ENCODE results near the gene ERCC2.
A peak's percentile ranks its signal among the peaks of the same experiment; 100 is the strongest.
"Not testable (repeated sequence)": the region's sequence is repeated elsewhere in the genome, so short reads cannot be mapped to it uniquely, and the experiment has no call there.

Gene ERCC2

GRCh38 chr19:45370410-45371204, at the start of gene ERCC2:
Gene ERCC2, minus strand, starts transcription at chr19:45370573. Its CDS starts 33 bp downstream, at chr19:45370540.
- DNase-seq, result peak; percentile 98

DNA sequence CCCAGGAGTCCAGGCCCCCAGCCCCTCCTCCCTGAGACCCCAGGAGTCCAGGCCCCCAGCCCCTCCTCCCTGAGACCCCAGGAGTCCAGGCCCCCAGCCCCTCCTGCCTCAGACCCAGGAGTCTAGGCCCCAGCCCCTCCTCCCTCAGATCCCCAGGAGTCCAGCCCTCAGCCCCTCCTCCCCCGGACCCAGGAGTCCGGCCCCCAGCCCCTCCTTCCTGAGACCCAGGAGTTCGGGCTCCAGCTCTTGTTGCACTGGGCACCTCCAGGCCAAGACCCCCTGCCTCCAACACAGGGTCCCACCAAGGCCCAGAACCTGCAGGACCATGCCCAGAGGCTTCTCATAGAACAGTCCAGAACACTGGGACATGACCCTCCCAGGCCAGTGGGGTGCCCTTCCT, 49.5 kb upstream of the ERCC2 start:
- DNase-seq, result no peak

GRCh38 chr19:45419396-45419795, 49.0 kb upstream of the ERCC2 start:
- DNase-seq, result peak; percentile 92

- DNase-seq, result peak; percentile 76
Observed at GRCh38 chr19:45418802-45419201, 48.4 kb upstream of the ERCC2 start.

DNA sequence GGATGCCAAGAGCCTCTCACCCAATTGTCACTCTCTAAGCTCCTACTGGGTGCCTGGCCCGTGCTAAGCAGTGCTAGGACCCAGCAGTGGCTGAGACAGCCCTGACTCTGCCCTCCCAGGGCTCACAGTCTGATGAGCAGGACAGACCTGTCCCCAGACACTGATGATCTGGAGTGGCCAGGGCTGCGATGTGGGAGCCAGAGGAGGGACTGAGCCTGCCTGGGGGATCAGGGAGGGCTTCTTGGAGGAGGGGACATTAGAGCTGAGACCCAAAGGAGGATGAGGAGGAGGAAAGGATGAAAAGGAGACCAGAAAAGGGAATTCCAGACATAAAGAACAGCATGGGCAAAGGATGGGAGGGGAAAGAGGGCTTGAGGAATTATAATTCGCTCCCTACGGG, 46.8 kb upstream of the ERCC2 start:
- DNase-seq, result no peak

GRCh38 chr19:45414468-45414867, 44.1 kb upstream of the ERCC2 start:
- no peak for DNase-seq

GRCh38 chr19:45413497-45413896, 43.1 kb upstream of the ERCC2 start:
- DNase-seq, result no peak

DNA sequence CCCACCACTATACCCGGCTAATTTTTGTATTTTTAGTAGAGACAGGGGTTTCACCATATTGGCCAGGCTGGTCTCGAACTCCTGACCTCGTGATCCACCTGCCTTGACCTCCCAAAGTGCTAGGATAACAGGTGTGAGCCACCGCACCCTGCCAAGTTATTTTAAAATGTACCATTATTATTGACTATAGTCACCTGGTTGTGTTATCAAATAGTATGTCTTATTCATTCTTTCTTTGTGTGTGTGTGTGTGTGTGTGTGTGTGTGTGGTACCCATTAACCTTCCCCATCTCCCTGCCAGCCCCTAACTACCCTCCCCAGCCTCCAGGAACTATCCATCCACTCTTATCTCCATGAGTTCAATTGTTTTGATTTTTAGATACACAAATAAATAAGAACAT, 40.0 kb upstream of the ERCC2 start:
- not testable (repeated sequence) for DNase-seq

DNA sequence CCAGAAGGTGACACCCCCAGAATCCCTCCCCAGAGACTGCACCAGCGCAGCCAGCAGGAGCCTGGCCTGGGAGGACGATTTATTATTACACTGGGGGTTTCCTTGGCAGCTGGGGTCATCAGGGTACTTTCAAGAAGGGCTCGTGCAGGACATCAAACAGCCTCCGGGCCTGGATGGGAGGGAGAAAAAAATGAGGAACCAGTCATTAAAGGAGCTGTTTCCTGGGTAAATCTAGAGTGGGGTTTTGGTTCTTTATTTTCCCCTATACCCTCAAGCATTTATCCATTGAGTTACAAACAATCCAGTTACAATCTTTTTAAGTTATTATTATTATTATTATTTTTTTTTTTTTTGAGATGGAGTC, 39.2 kb upstream of the ERCC2 start:
- DNase-seq, result no peak

DNA sequence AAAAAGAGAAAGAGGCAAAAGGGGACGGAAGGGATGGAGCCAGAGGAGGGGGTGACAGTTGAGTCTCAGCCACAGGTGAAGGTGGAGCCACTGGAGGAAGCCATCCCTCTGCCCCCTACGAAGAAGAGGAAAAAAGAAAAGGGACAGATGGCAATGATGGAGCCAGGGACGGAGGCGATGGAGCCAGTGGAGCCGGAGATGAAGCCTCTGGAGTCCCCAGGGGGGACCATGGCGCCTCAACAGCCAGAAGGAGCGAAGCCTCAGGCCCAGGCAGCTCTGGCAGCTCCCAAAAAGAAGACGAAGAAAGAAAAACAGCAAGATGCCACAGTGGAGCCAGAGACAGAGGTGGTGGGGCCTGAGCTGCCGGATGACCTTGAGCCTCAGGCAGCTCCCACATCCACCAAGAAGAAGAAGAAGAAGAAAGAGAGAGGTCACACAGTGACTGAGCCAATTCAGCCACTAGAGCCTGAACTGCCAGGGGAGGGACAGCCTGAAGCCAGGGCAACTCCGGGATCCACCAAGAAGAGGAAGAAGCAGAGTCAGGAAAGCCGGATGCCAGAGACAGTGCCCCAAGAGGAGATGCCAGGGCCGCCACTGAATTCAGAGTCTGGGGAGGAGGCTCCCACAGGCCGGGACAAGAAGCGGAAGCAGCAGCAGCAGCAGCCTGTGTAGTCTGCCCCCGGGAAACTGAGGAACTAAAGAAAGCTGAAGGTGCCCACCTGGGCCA, 38.6 kb upstream of the ERCC2 start:
- no peak for DNase-seq

GRCh38 chr19:45408121-45408520, 37.7 kb upstream of the ERCC2 start:
- DNase-seq, result no peak

DNA sequence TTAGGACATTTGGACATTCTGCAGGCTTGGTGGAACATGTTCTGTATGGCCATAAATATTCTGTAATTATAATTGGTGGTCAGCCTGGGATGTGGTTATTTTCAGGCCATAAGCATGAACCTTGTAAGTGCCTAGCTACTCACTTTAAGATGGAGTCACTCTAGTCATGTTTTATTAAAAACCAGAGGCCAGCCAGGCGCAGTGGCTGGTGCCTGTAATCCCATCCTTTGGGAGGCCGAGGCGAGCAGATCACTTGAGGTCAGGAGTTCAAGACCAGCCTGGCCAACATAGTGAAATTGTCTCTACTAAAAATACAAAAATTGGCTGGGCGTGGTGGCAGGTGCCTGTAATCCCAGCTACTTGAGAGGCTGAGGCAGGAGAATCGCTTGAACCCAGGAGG, 37.2 kb upstream of the ERCC2 start:
- not testable (repeated sequence) for DNase-seq

GRCh38 chr19:45407091-45407375, 36.7 kb upstream of the ERCC2 start:
- no peak for DNase-seq

DNA sequence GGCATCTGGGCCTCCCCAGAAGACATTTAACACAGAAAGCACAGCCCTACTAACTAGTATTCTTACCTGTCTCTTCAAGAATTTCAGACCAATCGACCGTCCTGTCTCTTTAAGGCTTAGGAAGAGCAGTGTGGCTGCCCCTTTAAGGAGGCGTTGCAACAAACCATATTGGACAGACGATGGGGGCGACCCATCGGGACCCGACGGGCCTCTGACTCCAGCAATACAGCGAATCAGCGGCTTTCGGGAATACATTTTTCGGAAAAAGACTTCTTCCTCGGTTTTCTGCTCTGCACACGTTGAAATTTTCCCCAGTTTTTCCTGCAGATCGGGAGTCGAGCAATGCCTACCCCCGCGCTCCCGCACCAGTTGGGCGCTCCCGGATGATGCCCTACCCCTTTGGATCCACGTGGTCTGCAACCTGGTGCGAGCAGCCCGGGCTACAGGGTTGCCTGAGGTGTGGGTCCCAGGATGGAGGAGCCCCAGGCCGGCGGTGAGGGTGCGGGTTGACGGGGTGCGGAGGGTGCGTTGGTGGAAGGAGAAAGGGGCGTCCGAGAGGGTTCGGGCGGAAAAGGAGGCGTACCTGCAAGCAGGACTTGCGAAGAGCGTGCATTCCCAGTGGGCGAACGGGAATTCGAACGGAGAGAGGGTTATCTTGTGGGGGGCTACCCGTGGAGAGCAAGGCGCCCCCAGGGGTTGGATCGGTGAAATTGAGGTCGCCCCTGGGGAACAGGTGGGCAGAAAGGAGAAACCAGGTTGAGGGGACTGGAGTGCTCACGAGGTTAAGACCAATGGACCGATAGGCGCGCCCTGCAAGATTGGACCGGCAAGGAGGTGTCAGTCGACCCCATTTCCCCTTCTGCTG, 36.1 kb upstream of the ERCC2 start, which contains the start of gene POLR1G:
Gene POLR1G (plus strand): TSS at position 419 of the 865 bp plus-strand sequence. CDS start 53 bp downstream, at position 472.
- DNase-seq, result peak; percentile 84

- DNase-seq, result peak; percentile 85
Observed at GRCh38 chr19:45405435-45406225, 35.3 kb upstream of the ERCC2 start.

DNA sequence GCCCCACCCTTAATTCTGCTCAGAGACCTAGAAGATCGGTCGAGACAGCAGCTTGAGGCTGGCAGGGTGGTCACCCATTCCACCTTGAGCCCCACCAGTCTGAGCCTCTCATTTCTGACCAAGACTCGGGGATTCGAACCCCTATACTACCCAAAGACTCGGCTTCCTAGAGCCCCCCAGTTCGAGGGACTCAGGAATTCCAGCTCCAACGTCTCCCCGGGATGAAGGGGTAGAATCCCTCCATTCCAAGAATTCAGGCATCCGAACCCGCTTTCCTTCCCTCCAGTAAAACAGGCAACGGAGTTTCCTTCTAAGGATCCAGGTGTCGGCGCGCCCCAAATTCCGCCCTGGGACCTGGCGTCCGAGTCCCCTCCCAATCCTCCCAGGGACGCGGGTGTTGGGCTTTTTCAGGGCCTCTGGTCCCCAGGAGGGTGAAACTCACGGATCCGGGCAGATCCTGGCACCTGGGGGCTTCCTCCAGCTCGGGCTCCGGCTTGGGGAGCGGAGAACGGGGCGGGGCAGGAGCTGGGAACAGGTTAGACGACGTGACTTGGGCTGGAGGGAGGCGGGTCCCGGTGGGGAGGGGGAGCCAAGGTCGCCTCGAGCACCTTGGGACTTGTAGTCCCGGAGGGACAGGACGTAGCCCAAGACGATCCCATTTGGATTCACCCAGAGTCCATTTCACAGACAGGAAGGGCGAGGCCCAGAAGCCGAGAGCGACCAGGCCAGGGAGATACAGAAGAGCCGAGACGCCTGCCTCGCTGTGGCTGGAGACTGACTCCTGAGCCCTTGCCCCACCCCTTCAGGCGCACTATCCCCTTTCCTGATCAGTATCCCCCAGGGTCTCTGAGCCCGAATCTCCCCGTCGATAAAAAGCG, 34.4 kb upstream of the ERCC2 start, which contains the start of gene PPP1R13L:
Gene PPP1R13L (minus strand): TSS at position 513 of the 878 bp plus-strand sequence. CDS start 6,751 bp downstream, outside the sequence.
- peak; percentile 80 for DNase-seq

GRCh38 chr19:45403781-45404556, 33.6 kb upstream of the ERCC2 start:
- DNase-seq, result peak; percentile 84

DNA sequence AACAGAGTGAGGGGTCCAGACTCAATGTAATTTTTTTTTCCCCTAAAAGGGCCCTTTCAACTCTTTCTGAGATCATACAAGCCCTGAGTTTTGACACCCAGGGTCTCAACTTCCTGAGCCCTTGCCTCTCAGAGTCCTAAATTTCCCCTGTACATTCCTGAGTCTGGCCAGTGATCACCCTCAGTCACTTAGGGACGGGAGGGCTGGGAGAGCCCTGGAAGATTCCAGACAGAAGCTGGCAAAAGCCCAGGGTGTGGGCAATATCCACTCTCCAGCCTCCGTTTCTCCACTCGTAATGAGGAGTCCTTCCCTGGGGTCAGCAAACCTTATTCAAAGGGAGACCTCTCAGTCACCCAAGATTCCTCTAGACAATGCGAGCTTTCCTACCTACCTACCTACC, 32.9 kb upstream of the ERCC2 start:
- DNase-seq, result no peak

DNA sequence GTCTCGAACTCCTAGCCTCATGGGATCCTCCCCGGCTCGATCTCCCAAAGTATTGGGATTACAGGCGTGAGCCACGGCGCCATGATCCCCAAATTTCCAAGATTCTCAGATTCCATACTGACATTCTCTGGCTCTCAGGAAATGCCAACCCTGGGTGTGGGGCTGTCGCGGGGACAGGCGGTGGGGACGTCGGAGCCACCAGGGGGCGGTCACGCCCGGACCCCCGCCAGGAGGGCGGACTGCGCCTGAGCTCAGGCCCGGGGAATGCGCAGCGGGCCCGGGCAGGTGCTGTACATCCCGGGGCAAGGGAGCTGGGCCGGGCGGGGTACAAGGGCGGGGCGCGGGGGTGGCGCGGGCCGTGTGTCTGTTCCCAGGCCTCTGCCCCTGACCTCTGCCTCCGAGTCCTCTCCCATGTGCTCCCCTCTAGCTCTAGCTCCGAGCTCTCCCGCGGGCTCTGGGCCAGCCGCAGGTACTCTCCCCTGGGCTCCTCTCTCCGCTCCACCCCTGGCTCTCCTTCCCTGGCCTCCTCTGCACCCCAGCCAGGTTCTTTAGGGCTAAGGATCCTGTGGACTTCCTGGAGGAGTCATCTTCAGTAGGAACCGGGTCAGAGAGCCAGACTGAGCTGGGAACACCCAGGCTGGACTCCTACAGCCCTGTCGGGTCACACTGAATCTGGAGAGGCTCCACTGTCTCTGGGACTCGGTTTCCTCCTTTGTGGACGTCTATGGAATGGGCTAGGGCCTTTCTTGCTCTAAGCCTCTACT, 32.1 kb upstream of the ERCC2 start:
- DNase-seq, result no peak

DNA sequence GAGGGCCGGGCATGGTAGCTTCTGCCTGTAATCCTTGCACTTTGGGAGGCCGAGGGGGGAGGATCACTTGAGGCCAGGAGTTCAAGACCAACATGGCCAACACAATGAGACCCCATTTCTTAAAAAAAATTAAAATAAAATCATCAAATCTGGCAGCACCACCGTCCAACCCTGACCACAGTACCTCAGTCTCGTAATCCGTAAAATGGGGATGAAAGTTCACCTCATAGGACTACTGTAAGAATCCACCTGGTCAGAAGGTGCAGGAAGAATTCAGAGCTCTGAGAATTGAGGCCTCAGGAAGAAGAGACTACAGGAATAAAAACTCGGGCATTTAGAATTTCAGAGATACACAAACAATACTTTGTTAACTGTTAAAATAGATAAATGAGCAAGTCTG, 31.4 kb upstream of the ERCC2 start:
- DNase-seq, result no peak
